Chondrocyte (in vitro differentiated cells): ENCODE results near the gene ITIH1. TPM values are rescaled to one million over a fixed set of nuclear protein-coding genes. Genes with fewer than 3 reads are reported as not detected.
A peak's percentile ranks its signal among the peaks of the same experiment; 100 is the strongest.

Source experiments
- DNase-seq: peaks from one replicate; pipeline ENCODE4 v3.0.0; 2021; ENCODE audit warnings: mixed read lengths, low spot score
- H3K27ac Mint-ChIP-seq: one replicate; pipeline ENCODE4 v1.8.0; 2021; ENCODE audit warnings: mild to moderate bottlenecking, moderate library complexity, mixed read lengths; ENCODE audit not compliant: unreplicated experiment
- H3K27me3 Mint-ChIP-seq: 2 replicates; pipeline ENCODE4 v1.8.0; 2021; ENCODE audit warnings: low read depth, mixed read lengths
- H3K36me3 Mint-ChIP-seq: 2 replicates; pipeline ENCODE4 v1.8.0; 2021; ENCODE audit warnings: low read depth, mixed read lengths
- H3K4me1 Mint-ChIP-seq: 2 replicates; pipeline ENCODE4 v1.8.0; 2021; ENCODE audit warnings: low read depth, mild to moderate bottlenecking, mixed read lengths
- H3K4me3 Mint-ChIP-seq: one replicate; pipeline ENCODE4 v1.8.0; 2021; ENCODE audit warnings: mild to moderate bottlenecking, moderate library complexity, mixed read lengths; ENCODE audit not compliant: unreplicated experiment
- H3K9me3 Mint-ChIP-seq: 2 replicates; pipeline ENCODE4 v1.8.0; 2021; ENCODE audit warnings: low read depth, mixed read lengths
- total RNA-seq: library from RNA; stranded (reverse); gene quantifications from 3 replicates; pipeline ENCODE4 v1.2.1, GENCODE V29; 2021
- TF ChIP-seq, protein P1 (sequence below): fragments of 200-600 bp; sonication (generic); IDR thresholded peaks from 2 replicates; pipeline ENCODE4 v1.5.0; 2021; ENCODE audit warnings: antibody characterized with exemption, mild to moderate bottlenecking, moderate library complexity

The ITIH1 gene
- total RNA-seq, 1 donor from 2014 or later = not detected

DNA sequence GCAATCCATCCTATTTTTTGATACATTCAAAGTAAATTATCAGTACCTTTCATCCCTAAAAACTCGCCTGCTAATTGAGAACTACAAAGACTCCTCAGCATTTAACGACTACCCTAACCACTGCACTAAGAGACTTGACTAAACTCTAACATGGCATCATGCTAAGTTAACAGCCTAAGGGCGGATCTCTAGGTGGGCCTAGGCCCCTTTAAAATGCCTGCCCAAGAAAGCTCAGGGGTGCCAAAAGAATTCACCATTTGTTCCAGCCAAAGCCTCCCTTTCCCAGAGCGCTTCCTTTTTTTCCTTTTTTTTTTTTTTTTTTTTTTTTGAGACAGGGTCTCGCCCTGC, 6.1 kb upstream of the ITIH1 start:
- Mint-ChIP-seq H3K27me3 (no peaks in the 10 kb centered on the region), H3K36me3 (peaks cover 1% of the 10 kb centered on the region), H3K4me1 (peaks cover 18% of the 10 kb centered on the region), H3K9me3 (no peaks in the 10 kb centered on the region), H3K4me3 (peak overlapping the region; percentile 98), H3K27ac (peak overlapping the region; percentile 98)
- TF ChIP-seq, protein P1, sequence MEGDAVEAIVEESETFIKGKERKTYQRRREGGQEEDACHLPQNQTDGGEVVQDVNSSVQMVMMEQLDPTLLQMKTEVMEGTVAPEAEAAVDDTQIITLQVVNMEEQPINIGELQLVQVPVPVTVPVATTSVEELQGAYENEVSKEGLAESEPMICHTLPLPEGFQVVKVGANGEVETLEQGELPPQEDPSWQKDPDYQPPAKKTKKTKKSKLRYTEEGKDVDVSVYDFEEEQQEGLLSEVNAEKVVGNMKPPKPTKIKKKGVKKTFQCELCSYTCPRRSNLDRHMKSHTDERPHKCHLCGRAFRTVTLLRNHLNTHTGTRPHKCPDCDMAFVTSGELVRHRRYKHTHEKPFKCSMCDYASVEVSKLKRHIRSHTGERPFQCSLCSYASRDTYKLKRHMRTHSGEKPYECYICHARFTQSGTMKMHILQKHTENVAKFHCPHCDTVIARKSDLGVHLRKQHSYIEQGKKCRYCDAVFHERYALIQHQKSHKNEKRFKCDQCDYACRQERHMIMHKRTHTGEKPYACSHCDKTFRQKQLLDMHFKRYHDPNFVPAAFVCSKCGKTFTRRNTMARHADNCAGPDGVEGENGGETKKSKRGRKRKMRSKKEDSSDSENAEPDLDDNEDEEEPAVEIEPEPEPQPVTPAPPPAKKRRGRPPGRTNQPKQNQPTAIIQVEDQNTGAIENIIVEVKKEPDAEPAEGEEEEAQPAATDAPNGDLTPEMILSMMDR = no peak
- DNase-seq = no peak

- no peaks in the 10 kb centered on the region for H3K27me3 Mint-ChIP-seq
- TF ChIP-seq, protein P1 = no peak
- DNase-seq = no peak
- peak overlapping the region; percentile 98 for H3K4me3 Mint-ChIP-seq
- H3K36me3 Mint-ChIP-seq = peaks cover 1% of the 10 kb centered on the region
- H3K27ac Mint-ChIP-seq = peak overlapping the region; percentile 98
- no peaks in the 10 kb centered on the region for H3K9me3 Mint-ChIP-seq
- peaks cover 18% of the 10 kb centered on the region for H3K4me1 Mint-ChIP-seq
These were observed 5.7 kb upstream of the ITIH1 start for GRCh38 chr3:52771702-52772101.

DNA sequence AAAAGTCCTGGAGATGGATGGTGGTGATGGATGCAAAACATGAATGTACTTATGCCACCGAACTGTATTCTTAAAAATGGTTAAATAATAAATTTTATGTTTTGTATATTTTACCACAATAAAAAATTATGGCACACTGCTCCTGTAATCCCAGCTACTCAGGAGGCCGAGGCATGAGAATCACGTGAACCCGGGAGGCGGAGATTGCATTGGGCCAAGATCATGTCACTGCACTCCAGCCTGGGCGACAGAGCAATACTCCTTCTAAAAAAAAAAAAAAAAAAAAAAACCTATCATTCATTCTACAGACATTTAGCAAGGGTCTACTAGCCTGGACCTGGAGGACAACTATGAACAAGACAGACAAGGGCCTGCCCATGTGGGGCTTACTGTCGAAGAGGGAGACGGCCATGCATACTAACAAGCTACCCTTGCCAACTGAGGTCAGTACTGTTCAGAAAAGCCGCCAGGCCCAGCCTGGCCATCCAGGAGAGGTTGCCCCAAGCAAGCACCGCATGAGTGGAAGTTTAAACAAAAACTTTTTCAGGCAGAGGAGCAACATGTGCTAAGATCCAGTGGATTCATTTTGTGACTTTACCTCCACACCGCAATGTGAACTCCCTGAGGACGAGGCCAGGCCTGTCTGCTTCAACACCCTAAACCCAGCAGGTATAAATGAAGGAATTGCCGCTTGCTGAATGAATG, 3.9 kb upstream of the ITIH1 start:
- TF ChIP-seq, protein P1 = no peak
- Mint-ChIP-seq H3K27ac (no peak overlapping the region), H3K36me3 (no peaks in the 10 kb centered on the region), H3K4me1 (peaks cover 18% of the 10 kb centered on the region), H3K9me3 (no peaks in the 10 kb centered on the region), H3K27me3 (no peaks in the 10 kb centered on the region), H3K4me3 (no peak overlapping the region)
- DNase-seq = peak; percentile 18

DNA sequence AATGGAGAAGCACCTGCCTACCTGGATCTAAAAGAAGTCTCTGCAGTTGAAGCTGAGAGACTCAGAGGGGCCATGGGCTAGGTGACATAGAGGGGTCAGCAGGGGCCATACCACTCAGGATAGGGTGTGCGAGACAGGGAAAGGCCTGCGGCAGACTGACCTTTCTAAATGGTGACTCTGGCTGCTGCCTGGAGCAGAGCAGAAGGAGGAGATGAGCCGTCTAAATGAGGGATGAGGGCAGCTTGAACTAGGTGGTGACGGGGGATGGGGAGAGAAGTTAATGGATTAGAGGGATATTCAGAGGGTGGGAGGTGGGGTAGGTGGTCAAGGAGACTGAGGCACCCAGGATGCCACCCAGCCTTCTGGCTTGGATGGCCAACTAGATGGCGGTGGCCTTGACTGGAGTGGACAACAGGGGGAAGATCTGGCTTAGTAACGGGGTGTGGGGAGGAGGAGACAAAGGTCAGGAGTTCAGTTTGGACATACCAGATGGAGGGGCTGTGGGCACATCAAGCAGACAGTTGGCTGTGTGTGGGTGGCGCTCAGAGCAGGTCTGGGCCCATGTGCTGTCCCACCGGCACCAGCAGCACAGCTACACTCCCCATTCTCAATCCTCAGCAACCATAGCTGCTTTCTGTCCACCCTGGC, 3.2 kb upstream of the ITIH1 start:
- Mint-ChIP-seq H3K4me1 (peaks cover 17% of the 10 kb centered on the region), H3K4me3 (no peak overlapping the region), H3K9me3 (no peaks in the 10 kb centered on the region), H3K27me3 (no peaks in the 10 kb centered on the region), H3K36me3 (no peaks in the 10 kb centered on the region), H3K27ac (no peak overlapping the region)
- TF ChIP-seq, protein P1 = no peak
- DNase-seq = no peak

DNA sequence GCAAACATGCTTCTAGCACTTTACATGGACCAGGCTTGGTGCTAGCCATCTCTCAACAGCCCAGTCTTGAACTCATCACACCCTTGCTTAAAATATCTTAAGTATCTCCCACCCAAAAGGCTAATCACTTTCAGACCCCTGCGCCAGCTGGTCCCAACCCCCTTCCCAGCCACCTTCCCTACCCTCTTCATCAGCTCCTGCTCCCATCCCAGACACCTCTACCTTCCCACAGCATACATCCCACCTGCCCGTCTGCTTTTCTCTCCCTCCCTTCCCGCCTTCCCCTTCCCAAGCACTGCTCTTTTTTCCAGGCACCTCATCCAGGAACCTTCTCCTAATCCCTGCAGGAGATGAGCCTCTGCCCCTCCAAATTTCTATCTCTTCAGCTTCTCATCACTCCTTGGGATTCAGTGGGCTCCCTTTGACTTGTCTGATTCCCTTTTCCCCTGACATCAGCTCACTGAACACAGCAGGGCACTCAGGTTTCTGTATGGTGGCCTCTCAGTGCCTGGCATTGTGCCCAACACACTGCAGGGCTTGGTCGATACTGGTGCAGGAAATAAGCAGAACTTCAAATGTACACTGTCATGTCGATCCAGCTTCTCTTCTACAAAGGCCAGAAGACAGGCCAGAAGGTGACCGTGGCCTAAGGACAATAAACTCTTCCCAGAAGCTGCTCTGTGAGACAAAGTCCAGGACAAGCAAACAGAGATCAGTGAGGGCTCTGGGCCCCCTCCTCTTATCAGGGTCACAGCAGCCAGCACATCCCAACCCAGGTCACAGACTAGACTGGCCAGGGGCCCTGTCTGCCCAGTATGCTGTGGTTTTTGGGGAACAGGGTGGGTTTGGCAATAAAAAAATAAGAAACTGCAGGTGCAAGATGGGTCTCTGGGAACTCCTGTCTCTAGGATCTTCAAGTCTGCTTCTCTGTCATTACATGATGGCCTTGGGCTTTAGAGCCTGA, 2.2 kb upstream of the ITIH1 start:
- H3K4me1 Mint-ChIP-seq = peaks cover 7% of the 10 kb centered on the region
- H3K36me3 Mint-ChIP-seq = no peaks in the 10 kb centered on the region
- DNase-seq = no peak
- no peak overlapping the region for H3K4me3 Mint-ChIP-seq
- TF ChIP-seq, protein P1 = no peak
- no peaks in the 10 kb centered on the region for H3K27me3 Mint-ChIP-seq
- H3K27ac Mint-ChIP-seq = no peak overlapping the region
- no peaks in the 10 kb centered on the region for H3K9me3 Mint-ChIP-seq
